Measurements from ENCODE around the gene EED. TPM values are rescaled to one million over a fixed set of nuclear protein-coding genes. Genes with fewer than 3 reads are reported as not detected.

EED gene
- total and polyA plus RNA-seq, 4 donors, result 11.1 to 40.2 (median 16.5) TPM

DNA sequence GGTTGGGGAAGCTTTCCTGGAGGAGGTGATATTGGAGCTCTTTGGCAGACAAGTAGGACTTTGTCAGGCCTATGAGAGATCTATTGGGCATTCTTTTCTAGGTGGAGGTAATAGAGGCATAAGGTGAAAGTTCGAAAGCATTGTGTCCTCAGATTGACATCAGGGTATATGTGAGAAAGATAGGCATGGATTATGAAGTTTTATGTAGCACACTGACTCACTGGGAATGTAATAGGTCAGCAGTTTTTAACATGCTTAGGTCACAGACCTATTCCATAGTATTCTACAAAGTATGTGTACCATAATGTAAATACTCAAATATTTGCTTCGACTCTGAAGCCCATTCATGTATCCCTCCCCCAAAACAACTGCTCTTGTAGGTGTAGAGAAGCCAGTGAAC, 69.2 kb downstream of the EED start:
- no peaks in the 10 kb centered on the region for H3K4me1 ChIP-seq (ENCODE audit: control insufficient read depth in 5 of 5, insufficient read depth in 5 of 5, low read length in 5 of 5)
- DNase-seq, result no peak
- no peak overlapping the region for H3K9ac ChIP-seq (ENCODE audit: insufficient read depth in 1 of 2, low read length in 2 of 2)
- H3K27me3 ChIP-seq (ENCODE audit: control insufficient read depth in 3 of 3, insufficient read depth in 3 of 3, low read length in 2 of 3), result no peaks in the 10 kb centered on the region
- no peak overlapping the region for H3K4me3 ChIP-seq
- H3K27ac ChIP-seq (ENCODE audit: low read depth in 1 of 2, low read length in 1 of 2), result no peak overlapping the region
- no peaks in the 10 kb centered on the region for H3K9me3 ChIP-seq (ENCODE audit: control insufficient read depth in 4 of 4, insufficient read depth in 3 of 4, low read length in 3 of 4)
- peaks cover 0 to 9% (median 3%) of the 10 kb centered on the region in 4 donors for H3K36me3 ChIP-seq (ENCODE audit: control insufficient read depth in 4 of 4, insufficient read depth in 4 of 4, low read length in 4 of 4)
- ATAC-seq (ENCODE audit: insufficient read depth, low FRiP score), result no peak
- WGBS, 2 donors, result 92 to 97% methylated on average over 2 of the region's 2 CpGs
- TF ChIP-seq, protein P1, sequence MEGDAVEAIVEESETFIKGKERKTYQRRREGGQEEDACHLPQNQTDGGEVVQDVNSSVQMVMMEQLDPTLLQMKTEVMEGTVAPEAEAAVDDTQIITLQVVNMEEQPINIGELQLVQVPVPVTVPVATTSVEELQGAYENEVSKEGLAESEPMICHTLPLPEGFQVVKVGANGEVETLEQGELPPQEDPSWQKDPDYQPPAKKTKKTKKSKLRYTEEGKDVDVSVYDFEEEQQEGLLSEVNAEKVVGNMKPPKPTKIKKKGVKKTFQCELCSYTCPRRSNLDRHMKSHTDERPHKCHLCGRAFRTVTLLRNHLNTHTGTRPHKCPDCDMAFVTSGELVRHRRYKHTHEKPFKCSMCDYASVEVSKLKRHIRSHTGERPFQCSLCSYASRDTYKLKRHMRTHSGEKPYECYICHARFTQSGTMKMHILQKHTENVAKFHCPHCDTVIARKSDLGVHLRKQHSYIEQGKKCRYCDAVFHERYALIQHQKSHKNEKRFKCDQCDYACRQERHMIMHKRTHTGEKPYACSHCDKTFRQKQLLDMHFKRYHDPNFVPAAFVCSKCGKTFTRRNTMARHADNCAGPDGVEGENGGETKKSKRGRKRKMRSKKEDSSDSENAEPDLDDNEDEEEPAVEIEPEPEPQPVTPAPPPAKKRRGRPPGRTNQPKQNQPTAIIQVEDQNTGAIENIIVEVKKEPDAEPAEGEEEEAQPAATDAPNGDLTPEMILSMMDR (IDR thresholded peaks at IDR 0.05; ENCODE audit: control extremely low read depth, extremely low read depth), result no peak

DNA sequence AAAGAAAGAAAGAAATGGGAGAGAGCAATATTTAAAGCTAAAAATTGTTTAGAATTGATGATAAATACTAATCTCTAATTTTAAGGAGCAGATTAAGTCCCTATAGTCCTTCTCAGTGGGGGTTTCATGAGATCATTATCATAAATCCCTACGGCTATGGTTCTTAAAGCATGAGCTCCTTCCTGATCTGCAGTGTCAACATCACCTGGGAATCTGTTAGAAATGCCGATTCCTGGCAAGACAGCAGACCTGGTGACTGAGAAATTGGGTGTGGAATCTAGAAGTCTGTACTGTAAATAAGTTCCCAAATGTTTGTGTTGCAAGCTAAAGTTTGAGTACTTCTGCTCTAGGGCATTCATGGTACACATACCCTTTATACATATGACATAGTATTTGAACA, 70.1 kb downstream of the EED start:
- Histone ChIP-seq H3K27ac (ENCODE audit: low read depth in 1 of 2, low read length in 1 of 2) (no peak overlapping the region), H3K27me3 (ENCODE audit: control insufficient read depth in 3 of 3, insufficient read depth in 3 of 3, low read length in 2 of 3) (no peaks in the 10 kb centered on the region), H3K36me3 (ENCODE audit: control insufficient read depth in 4 of 4, insufficient read depth in 4 of 4, low read length in 4 of 4) (peaks cover 0 to 9% (median 5%) of the 10 kb centered on the region in 4 donors), H3K4me3 (no peak overlapping the region), H3K9me3 (ENCODE audit: control insufficient read depth in 4 of 4, insufficient read depth in 3 of 4, low read length in 3 of 4) (no peaks in the 10 kb centered on the region), H3K9ac (ENCODE audit: insufficient read depth in 1 of 2, low read length in 2 of 2) (no peak overlapping the region), H3K4me1 (ENCODE audit: control insufficient read depth in 5 of 5, insufficient read depth in 5 of 5, low read length in 5 of 5) (no peaks in the 10 kb centered on the region)
- ATAC-seq (ENCODE audit: insufficient read depth, low FRiP score) (no peak), DNase-seq (no peak)
- TF ChIP-seq, protein P1 (IDR thresholded peaks at IDR 0.05; ENCODE audit: control extremely low read depth, extremely low read depth), result no peak
- 86 to 94% methylated on average over 2 of the region's 2 CpGs for WGBS, 2 donors

Small RNA genes lying within 50 kb of the gene (small RNA-seq; reads per million reads assigned to genes)
- not detected for gene RF00017 (ENCODE audit: low replicate concordance)
- gene RN7SL225P (ENCODE audit: low replicate concordance), result not detected

Other genes starting within 250 kb of the EED start
- 100 to 1,000 TPM; 162 to 454 TPM for gene PICALM, start 175.7 kb upstream of the EED start, total RNA-seq
- 100 to 1,000 TPM in 1 of 2 donors, 10 to 100 TPM in 1; 56.8 to 142 TPM for gene PICALM, start 175.7 kb upstream of the EED start, polyA plus RNA-seq
- gene HIKESHI, start 57.5 kb downstream of the EED start, total RNA-seq, result 10 to 100 TPM; 27.0 to 29.6 TPM
- 10 to 100 TPM; 35.6 to 37.1 TPM for gene HIKESHI, start 57.5 kb downstream of the EED start, polyA plus RNA-seq
- 10 to 100 TPM; 10.9 to 17.1 TPM for gene CCDC81, start 130.1 kb downstream of the EED start, total RNA-seq
- 1 to 10 TPM; 2.1 to 3.3 TPM for gene CCDC81, start 130.1 kb downstream of the EED start, polyA plus RNA-seq

All from lung (tissue), 13 donors.